Stimulated activated CD4-positive, alpha-beta T cell treated with anti-CD3 and anti-CD28 coated beads, Interleukin-12 subunit alpha, Interleukin-12 subunit beta, amount 100 ng/mL, for 4 hours (primary cell): ENCODE results near the gene TRIM33.

Experiments used
- DNase-seq: peaks from one replicate; pipeline ENCODE4 v3.0.0-alpha.2; 2020

Gene TRIM33

DNA sequence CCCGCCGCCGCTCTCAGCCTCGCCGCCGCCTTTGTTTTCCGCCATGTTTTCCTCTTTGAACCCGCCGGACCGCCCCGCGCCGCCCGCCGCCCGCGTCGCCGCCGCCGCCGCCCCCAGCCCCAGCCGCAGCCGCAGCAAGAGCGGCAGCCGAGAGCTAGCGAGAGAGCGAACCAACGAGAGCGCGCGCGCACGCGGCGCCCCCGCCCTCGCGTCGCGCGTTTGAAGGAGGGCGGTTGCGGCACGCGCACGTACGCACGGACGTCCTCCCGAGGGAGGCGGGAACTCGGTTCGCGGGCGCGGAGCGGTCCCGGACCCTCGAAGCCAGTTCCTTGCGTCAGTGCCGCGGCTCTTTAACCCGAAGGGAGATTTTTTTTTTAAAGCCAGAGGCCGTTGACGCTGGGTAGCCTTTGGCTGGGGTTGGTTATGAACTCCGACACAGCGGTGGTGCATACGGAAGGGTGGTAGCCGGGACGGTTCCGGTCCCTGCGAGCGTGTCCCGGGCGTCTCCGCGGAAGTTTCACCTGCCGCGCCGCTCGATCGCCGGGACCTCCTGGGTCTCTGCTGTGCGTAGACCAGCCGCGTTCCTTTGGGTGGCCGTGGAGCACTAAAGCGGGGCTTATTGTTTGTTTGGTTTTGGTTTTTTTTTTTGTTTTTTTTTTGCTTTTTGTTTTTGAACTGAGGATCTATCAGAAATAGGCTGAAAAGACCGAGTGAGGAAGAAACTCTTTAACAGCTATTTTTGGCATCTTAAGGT, at the start of gene TRIM33:
TSS of gene TRIM33 (minus strand) at position 172 of the 754 bp plus-strand sequence. CDS start at position 45, 127 bp downstream.
- DNase-seq: peak; percentile 91

- DNase-seq: no peak
Measured at GRCh38 chr1:114559356-114559755, 48.4 kb upstream of the TRIM33 start.

GRCh38 chr1:114558544-114558943, 47.5 kb upstream of the TRIM33 start:
- DNase-seq: no peak

DNA sequence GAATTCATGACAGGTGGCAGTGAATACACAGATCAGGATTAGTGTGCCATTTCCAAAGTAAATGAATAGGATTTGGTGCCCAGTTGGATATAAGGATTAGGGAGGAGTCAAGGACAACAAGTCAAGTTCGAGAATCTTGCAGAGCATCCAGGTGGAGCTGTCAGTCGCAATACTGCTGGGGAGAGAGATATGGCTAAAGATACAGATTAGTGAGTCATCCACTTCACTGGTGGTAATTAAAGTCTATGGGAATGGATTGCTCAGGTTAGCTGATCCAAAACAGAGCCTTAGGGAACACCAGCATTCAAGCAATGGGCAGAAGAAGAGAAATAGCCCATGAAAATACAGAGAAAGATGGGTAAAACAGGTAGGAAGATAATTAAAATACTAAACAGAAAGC, 43.6 kb upstream of the TRIM33 start:
- no peak for DNase-seq

GRCh38 chr1:114552106-114552639, 41.2 kb upstream of the TRIM33 start:
- no peak for DNase-seq

DNA sequence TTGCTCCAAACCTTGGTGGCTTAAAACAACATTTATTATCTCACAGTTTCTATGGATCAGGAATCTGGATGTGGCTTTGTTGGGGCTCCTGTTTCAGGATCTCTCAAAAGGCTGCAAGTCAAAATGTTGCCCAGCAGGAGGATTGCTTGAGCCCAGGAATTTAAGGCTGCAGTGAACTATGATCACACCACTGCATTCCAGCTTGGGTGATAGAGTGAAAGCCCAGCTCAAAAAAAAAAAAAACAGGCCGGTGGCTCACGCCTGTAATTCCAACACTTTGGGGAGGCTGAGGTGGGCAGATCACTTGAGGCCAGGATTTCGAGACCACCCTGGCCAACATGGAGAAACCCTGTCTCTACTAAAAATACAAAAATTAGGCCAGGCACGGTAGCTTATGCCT, 40.4 kb upstream of the TRIM33 start:
- no peak for DNase-seq

DNA sequence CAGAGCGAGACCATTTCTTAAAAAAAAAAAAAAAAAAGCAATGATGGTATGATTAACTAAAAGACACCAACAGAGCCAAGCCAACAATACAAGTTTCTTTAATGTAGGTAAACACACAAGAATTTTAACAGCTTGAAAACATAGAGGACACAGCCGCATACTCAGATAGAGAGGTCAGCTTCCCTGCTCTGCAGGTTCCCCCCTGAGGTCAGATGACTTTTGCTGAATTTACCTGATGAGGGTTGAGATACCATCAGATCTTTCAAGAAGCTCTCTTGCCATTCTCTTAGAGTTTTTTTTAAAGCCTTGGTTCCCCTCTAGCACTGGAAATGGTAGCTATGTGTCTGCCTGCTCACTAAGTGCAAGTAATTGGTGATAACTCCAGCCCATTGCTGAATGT, 39.3 kb upstream of the TRIM33 start:
- no peak for DNase-seq

DNA sequence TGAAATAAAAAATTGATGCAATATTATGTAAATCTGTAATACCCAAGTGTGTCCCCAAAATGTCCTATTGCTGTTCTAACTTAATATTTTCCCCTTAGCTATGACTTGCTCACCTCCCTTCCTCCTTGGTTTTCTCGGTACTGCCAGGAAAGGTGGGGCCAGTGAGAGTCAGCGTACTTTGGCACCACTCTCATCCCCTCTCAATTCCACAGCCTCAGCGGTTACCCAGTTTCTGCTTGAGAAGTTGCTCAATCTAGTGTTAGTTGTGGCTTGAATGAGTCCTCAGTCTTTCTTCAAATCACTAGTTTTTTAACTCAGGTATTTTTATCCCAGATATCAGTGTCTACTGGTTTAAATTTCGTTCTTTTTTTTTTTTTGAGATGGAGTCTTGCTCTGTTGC, 38.1 kb upstream of the TRIM33 start:
- DNase-seq: no peak

DNA sequence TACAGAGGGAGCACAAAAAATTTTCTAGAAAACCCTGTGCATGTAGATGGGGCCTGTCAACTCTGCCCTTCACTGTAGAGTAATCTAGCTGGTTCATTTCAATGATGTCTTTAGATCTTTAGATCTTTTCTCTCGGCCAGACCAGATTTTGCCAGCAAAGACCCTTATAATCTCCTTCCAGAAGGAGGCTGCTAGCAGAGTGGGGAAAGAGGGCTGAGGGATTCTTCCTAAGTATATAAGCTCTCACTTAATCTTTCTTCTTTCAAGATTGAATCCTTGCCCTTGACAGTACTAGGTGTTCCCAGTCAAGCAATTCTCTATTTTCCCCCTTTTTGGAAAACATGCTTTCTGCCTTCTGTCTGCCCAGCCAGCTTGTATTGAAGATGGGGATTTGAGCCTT, 36.1 kb upstream of the TRIM33 start:
- DNase-seq: no peak

DNA sequence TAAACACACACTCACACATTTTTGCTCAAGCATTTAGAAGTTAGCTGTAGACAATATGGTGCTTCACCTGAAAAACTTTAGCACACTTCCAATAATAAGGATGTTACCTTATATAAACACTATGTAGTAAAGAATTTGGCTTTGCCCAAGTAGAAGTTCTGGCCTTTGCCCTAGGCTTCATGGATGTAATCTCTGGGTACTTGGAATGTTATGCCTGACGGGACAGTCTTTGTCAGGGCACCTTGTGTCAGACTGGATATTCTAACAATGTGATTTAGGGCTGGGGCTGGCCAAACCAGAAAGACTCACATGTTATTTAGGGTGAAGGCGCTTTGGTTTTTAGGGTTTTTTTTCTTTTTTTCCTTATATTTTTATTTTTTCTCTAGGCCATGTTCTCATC, 34.8 kb upstream of the TRIM33 start:
- no peak for DNase-seq

GRCh38 chr1:114545315-114545714, 34.3 kb upstream of the TRIM33 start:
- DNase-seq: no peak

- no peak for DNase-seq
Measured at GRCh38 chr1:114540821-114541220, 29.8 kb upstream of the TRIM33 start.

DNA sequence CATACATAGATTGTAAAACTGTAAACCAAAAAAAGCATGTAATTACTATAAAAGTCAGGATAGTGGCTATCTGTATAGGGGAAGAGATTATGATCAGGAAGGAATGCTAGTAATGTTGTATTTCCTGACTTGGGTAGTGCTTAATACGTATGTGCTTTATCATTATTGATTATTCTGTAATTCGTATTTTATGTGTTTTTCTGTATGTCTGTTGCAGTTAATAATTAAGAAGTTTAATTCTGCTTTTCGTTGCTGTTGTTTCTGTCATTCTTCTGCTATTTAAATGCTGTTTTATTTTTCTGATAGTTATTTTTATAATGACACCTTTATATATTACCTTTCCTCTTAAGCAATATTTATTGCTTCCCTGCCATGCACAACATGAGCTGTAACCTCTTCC, 29.3 kb upstream of the TRIM33 start:
- DNase-seq: no peak

- DNase-seq: no peak
Measured at GRCh38 chr1:114536043-114536442, 25.0 kb upstream of the TRIM33 start.

GRCh38 chr1:114535401-114535800, 24.4 kb upstream of the TRIM33 start:
- DNase-seq: no peak

- DNase-seq: no peak
Measured at GRCh38 chr1:114531094-114531493, 20.1 kb upstream of the TRIM33 start.

GRCh38 chr1:114530224-114530623, 19.2 kb upstream of the TRIM33 start:
- DNase-seq: no peak

DNA sequence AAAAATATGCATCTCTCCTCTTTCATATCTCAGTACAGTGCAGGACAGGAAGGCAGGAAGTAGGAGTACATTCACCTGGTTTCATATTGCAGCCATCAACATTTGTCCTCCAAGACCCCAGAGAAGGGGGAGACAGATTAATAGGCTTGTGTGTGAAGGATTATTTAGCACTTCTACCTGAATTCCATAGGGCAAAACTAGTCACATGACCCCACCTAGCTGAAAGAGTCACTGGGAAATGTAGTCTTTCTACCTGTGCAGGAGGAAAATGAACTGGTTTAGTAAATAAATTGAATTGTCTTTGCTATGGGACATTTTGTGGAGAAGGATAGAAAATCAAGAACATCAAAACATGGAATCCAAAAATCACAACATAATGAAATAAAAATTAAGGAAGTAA, 13.9 kb upstream of the TRIM33 start:
- no peak for DNase-seq

GRCh38 chr1:114522264-114522575, 11.2 kb upstream of the TRIM33 start:
- DNase-seq: no peak

DNA sequence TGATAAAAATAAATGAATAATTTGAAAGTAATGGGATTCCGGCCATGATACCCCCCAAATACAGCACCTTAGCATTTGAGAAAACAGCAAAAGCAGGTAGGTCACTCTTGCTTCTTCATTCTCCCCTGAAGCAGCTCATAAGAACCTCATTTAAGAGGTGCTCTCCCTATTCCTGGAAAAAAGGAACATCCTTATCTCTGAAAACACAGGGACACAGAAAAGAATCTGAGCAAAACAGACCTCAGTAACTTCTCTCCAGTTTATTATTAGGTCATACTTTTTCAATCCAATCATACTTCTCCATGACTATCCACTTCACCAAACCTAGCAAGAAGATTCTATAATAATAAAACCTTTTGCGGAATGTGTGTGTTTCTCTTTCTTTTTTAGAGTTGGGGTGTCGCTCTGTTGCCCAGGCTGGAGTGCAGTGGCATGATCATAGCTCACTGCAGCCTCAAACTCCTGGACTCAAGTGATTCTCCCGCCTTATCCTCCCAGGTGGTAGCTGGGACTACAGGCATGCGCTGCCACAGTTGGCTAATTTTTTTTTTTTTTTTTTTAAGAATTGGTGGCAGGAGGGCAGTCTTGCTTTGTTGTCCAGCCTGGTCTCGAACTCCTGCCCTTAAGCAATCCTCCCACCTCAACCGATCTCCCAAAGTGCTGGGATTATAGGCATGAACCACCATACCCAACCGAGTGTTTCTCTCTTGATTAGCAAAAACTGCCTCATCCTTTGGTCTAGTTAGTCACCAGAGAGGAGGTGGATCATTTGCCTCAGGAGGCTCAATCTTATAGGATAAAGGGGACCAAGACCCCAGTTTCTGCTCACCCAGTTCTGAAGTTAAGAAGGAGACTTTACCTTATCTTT, 10.6 kb upstream of the TRIM33 start:
- DNase-seq: no peak

DNA sequence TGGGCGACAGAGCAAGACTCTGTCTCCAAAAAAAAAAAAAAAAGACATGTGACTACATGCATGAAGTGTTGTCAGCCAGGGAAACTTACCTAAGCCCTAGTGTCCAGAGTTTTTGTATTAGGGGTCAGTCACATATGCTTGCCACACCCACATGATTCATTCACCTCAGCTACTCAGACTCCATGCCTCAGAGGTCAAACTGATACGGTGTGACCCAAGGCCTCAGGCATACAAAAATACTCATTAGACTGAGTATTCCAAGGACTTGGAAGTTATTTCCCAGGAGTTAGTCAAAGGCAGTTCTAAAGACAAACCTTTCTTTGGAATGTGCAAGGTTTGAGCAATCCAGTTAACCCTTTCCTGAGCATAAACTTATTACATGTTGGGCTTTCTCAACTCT, 6.3 kb upstream of the TRIM33 start:
- DNase-seq: no peak

- DNase-seq: no peak
Measured at GRCh38 chr1:114512595-114513280, 1.7 kb upstream of the TRIM33 start.

GRCh38 chr1:114510274-114511031, 550 bp downstream of the TRIM33 start:
- DNase-seq: peak; percentile 33
